ENCODE results near the gene LUC7L3. TPM values are rescaled to one million over a fixed set of nuclear protein-coding genes. Genes with fewer than 3 reads are reported as not detected.

Gene LUC7L3
- total and polyA plus RNA-seq, 2 of the 13 experiments (the other 11 are each of a cell fraction or from before 2014, with no cell fraction given), result 108 to 120 TPM

DNA sequence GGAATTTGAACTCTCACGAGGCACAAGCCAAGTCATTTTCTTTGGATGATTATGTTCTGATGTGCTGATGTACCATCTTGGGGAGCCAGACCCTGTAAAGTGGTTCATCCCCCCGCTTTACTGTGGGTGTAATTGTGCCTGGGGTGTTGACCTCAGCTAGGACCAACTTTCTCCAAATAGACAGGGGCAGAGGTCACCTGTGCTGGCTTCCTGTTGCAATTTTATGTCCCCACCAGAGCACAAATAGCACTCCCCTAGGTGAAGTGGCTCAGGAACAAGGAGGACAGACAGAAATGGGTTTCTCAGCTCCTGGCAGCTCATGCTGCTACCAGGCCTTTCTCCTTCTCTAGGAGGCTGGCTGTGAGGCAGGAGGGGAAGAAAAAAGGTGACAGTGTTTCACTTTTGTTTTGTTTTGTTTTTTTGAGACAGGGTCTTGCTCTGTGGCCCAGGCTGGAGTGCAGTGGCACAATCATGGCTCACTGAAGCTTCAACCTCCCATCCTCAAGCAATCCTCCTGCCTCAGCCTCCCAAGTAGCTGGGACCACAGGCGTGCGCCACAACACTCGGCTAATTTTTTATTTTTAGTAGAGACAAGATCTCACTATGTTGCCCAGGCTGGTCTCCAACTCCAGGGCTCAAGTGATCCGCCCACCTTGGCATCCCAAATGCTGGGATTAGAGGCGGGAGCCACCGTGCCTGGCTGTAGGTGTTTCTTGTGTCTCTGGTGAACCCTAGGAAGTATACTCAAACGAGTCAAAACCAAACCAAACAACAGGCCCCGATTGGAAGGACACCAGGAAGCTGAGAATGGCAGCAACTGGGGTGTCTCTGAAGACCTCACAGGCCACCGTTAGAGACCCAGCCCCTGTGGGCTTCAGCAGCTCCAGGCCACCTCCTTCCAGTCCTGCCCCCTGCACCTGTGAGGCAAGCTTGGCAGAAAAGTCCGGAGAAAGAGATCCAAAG lies 83.5 kb downstream of the LUC7L3 start (continued):
- TF ChIP-seq, protein P1, sequence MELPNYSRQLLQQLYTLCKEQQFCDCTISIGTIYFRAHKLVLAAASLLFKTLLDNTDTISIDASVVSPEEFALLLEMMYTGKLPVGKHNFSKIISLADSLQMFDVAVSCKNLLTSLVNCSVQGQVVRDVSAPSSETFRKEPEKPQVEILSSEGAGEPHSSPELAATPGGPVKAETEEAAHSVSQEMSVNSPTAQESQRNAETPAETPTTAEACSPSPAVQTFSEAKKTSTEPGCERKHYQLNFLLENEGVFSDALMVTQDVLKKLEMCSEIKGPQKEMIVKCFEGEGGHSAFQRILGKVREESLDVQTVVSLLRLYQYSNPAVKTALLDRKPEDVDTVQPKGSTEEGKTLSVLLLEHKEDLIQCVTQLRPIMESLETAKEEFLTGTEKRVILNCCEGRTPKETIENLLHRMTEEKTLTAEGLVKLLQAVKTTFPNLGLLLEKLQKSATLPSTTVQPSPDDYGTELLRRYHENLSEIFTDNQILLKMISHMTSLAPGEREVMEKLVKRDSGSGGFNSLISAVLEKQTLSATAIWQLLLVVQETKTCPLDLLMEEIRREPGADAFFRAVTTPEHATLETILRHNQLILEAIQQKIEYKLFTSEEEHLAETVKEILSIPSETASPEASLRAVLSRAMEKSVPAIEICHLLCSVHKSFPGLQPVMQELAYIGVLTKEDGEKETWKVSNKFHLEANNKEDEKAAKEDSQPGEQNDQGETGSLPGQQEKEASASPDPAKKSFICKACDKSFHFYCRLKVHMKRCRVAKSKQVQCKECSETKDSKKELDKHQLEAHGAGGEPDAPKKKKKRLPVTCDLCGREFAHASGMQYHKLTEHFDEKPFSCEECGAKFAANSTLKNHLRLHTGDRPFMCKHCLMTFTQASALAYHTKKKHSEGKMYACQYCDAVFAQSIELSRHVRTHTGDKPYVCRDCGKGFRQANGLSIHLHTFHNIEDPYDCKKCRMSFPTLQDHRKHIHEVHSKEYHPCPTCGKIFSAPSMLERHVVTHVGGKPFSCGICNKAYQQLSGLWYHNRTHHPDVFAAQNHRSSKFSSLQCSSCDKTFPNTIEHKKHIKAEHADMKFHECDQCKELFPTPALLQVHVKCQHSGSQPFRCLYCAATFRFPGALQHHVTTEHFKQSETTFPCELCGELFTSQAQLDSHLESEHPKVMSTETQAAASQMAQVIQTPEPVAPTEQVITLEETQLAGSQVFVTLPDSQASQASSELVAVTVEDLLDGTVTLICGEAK (IDR thresholded peaks at IDR 0.05), result no peak
- TF ChIP-seq, protein P1 (CRISPR knock-in tag; IDR thresholded peaks at IDR 0.05), result no peak
- TF ChIP-seq SUZ12 (IDR thresholded peaks at IDR 0.05; ENCODE audit: low read depth, low read length), result no peak
- TF ChIP-seq, protein P2, sequence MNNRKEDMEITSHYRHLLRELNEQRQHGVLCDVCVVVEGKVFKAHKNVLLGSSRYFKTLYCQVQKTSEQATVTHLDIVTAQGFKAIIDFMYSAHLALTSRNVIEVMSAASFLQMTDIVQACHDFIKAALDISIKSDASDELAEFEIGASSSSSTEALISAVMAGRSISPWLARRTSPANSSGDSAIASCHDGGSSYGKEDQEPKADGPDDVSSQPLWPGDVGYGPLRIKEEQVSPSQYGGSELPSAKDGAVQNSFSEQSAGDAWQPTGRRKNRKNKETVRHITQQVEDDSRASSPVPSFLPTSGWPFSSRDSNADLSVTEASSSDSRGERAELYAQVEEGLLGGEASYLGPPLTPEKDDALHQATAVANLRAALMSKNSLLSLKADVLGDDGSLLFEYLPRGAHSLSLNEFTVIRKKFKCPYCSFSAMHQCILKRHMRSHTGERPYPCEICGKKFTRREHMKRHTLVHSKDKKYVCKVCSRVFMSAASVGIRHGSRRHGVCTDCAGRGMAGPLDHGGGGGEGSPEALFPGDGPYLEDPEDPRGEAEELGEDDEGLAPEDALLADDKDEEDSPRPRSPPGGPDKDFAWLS (CRISPR knock-in tag; IDR thresholded peaks at IDR 0.05; ENCODE audit: borderline replicate concordance), result no peak
- TF ChIP-seq ZNF431 (CRISPR knock-in tag; IDR thresholded peaks at IDR 0.05; ENCODE audit: borderline replicate concordance, low read depth), result no peak
- TF ChIP-seq SRSF1 (optimal IDR thresholded peaks at IDR 0.05; ENCODE audit: low read depth, low read length), result no peak
- no peak for TF ChIP-seq U2AF1 (optimal IDR thresholded peaks at IDR 0.05; ENCODE audit: low read depth, low read length)
- TF ChIP-seq, protein P3, sequence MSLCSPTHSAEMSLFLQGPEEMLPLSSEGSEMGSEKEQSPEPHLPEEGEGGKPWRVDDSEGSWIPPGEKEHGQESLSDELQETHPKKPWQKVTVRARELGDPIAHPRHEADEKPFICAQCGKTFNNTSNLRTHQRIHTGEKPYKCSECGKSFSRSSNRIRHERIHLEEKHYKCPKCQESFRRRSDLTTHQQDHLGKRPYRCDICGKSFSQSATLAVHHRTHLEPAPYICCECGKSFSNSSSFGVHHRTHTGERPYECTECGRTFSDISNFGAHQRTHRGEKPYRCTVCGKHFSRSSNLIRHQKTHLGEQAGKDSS (CRISPR knock-in tag; IDR thresholded peaks at IDR 0.05; ENCODE audit: borderline replicate concordance, low read depth), result no peak
- no peak for TF ChIP-seq JUND (CRISPR knock-in tag; IDR thresholded peaks at IDR 0.05)
- TF ChIP-seq ZNF235 (CRISPR knock-in tag; IDR thresholded peaks at IDR 0.05; ENCODE audit: borderline replicate concordance), result no peak
- TF ChIP-seq SP4 (CRISPR knock-in tag; IDR thresholded peaks at IDR 0.05), result no peak
- TF ChIP-seq, protein P4, sequence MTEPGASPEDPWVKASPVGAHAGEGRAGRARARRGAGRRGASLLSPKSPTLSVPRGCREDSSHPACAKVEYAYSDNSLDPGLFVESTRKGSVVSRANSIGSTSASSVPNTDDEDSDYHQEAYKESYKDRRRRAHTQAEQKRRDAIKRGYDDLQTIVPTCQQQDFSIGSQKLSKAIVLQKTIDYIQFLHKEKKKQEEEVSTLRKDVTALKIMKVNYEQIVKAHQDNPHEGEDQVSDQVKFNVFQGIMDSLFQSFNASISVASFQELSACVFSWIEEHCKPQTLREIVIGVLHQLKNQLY (CRISPR knock-in tag; IDR thresholded peaks at IDR 0.05), result 0 out of 2 replicates have a peak, but pooled peaks have one; percentile 12
- TF ChIP-seq BORCS8-MEF2B (CRISPR knock-in tag; IDR thresholded peaks at IDR 0.05), result peak; percentile 53; the same call in 1 of the 2 replicates
- TF ChIP-seq MATR3 (CRISPR knock-in tag; IDR thresholded peaks at IDR 0.05), result no peak
- TF ChIP-seq RARA (CRISPR knock-in tag; IDR thresholded peaks at IDR 0.05), result no peak
- TF ChIP-seq AGO2 (optimal IDR thresholded peaks at IDR 0.05; ENCODE audit: low read depth, low read length), result no peak
- TF ChIP-seq ZSCAN21 (CRISPR knock-in tag; IDR thresholded peaks at IDR 0.05; ENCODE audit: borderline replicate concordance), result no peak
